Measurements from ENCODE around the gene TLE2. TPM values are rescaled to one million over a fixed set of nuclear protein-coding genes. Genes with fewer than 3 reads are reported as not detected.

The TLE2 gene
- total RNA-seq, 1 experiment from 2014 or later, result 35.6 TPM

DNA sequence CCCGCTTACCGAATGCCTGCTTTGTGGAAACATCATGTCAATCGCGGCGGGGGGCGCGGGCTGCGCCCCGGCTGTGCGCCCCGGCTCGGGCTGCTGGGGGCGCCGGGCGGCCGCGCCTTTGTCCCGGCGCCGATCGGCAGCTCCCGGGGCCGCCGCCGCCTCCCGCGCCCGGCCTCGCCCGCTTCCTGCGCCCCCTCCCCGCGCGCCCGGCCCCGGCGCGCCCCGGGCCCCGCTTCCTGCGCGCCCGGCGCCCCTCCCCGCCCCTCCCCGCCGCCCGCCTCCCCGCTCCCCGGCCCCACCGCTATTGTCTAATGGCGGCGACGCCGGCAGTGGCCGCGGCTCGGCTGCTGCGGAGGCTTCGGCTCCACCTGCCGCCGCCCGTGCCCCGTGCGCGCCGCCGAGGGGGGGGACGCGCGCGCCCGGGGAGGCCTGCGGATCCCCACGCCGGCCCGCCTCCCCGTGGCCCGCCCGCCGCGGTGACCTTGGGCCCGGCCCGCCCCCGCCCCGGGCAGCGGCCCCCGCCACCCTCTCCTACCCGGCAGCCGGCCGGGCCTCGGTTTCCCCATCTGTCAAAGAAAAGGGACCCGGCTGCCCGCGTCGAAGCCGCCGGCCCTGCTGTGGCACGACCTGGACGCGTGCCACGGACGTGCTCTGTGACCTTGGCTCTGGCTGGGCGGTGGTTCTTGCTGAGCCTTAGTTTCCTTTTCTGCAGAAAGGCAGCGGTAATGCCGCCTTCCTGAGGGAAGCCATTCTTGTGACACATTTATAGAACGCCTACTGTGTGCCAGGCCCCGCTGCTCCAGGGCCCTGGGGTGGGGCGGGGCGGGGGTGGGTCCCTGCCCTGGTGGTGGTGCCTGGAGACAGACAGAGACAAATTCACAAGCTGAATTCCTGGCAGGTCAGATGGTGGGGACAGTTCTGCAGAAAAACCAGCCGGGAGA is 33.4 kb upstream of the TLE2 start, which contains the start of gene TLE5:
TSS of gene TLE5 (minus strand) at position 331 of the 941 bp plus-strand sequence. CDS start at position 36, 295 bp downstream.
- H4K20me1 ChIP-seq (ENCODE audit: insufficient read depth), result no peaks in the 10 kb centered on the region
- no TSS peak for BruUV-seq (replicated peaks)
- TF ChIP-seq MAX (IDR thresholded peaks at IDR 0.05) (no peak; the same call in 1 of the 2 replicates), TCF7L2 (IDR thresholded peaks at IDR 0.05; ENCODE audit: borderline replicate concordance, extremely low read depth, insufficient read depth, insufficient read length) (peak; percentile 30), ZBTB33 (IDR thresholded peaks at IDR 0.05; ENCODE audit: extremely low read depth, insufficient replicate concordance, low read length) (no peak), RAD21 (IDR thresholded peaks at IDR 0.05; ENCODE audit: low read depth) (no peak), EZH2 (IDR thresholded peaks at IDR 0.05) (no peak), ZNF274 (IDR thresholded peaks at IDR 0.05; ENCODE audit: low read depth, low read length) (no peak), POLR2A (IDR thresholded peaks at IDR 0.05; ENCODE audit: borderline replicate concordance, extremely low read depth, insufficient read depth, insufficient read length) (no peak), ZFX (IDR thresholded peaks at IDR 0.05) (peak; percentile 47; the same call in 1 of the 2 replicates), YY1 (IDR thresholded peaks at IDR 0.05; ENCODE audit: extremely low read depth, insufficient replicate concordance, low read depth, low read length) (peak; percentile 67), POLR2AphosphoS5 (IDR thresholded peaks at IDR 0.05; ENCODE audit: low read depth, low read length) (peak; percentile 55; the same call in 1 of the 2 replicates), SP1 (IDR thresholded peaks at IDR 0.05; ENCODE audit: low read depth) (no peak), EGR1 (IDR thresholded peaks at IDR 0.05; ENCODE audit: low read depth) (no peak)
- TF ChIP-seq, protein P1, sequence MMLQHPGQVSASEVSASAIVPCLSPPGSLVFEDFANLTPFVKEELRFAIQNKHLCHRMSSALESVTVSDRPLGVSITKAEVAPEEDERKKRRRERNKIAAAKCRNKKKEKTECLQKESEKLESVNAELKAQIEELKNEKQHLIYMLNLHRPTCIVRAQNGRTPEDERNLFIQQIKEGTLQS (IDR thresholded peaks at IDR 0.05), result no peak
- H3K27me3 ChIP-seq (ENCODE audit: insufficient read depth, low read length), result no peaks in the 10 kb centered on the region
- peak within 1 kb of the TSS; percentile 91 for H3K27ac ChIP-seq (ENCODE audit: low read depth, low read length)
- no peaks in the 10 kb centered on the region for H3K9me2 ChIP-seq (ENCODE audit: insufficient read depth)
- DNase-seq (ENCODE audit: low read depth, low spot score) (no peak), ATAC-seq (peak; percentile 65)
- intact Hi-C loops (cut with micrococcal nuclease), result no loop called here
- H3K4me2 ChIP-seq (ENCODE audit: low read length), result peak within 1 kb of the TSS; percentile 80
- no peaks in the 10 kb centered on the region for H3K9me3 ChIP-seq (ENCODE audit: control insufficient read depth in 1 of 2, insufficient read depth in 1 of 2, low read depth in 1 of 2, low read length in 2 of 2)
- CTCF ChIA-PET, result interaction anchor here (1.0 kb wide), 1 partner anchor 11 kb away, joined by 4 read pairs; no protein-coding TSS in a partner anchor
- peaks cover 39% of the 10 kb centered on the region for H3K79me2 ChIP-seq (ENCODE audit: insufficient read depth, low read length)
- no peak within 1 kb of the TSS for H2AFZ ChIP-seq (ENCODE audit: low read depth, low read length, poor library complexity, severe bottlenecking)
- peak within 1 kb of the TSS; percentile 81 for H3K9ac ChIP-seq (ENCODE audit: low read length)
- H3K4me1 ChIP-seq (ENCODE audit: control insufficient read depth in 1 of 2, insufficient read depth in 2 of 2, low read length in 2 of 2), result peaks cover 8 to 30% of the 10 kb centered on the region in 2 experiments
- peak within 1 kb of the TSS; percentile 72 to 80 for H3K4me3 ChIP-seq (replicated peaks in 1 of 2; ENCODE audit: low read depth in 1 of 2, low read length in 2 of 2)
- POLR2A ChIA-PET, result interaction anchor here (0.6 kb wide), 1 partner anchor 10 kb away, joined by 4 read pairs; no protein-coding TSS in a partner anchor
- RAD21 ChIA-PET (ENCODE audit: low non-redundant PET in 1 of 2, low total read pairs in 2 of 2, uncharacterized antibody in 2 of 2, unreplicated experiment in 2 of 2), result no interaction called here
- peaks cover 9 to 15% of the 10 kb centered on the region in 2 experiments for H3K36me3 ChIP-seq (ENCODE audit: control insufficient read depth in 1 of 2, insufficient read depth in 2 of 2, low read length in 2 of 2)

All from HCT116 (cell line).